Mucosa of stomach (tissue), 1 donor: ENCODE measurements around the gene FBXL19.

Experiments used
- H3K27me3 ChIP-seq: one replicate; pipeline ENCODE4 v1.7.0; 2013; ENCODE audit warnings: mild to moderate bottlenecking, low read length; ENCODE audit not compliant: control insufficient read depth, insufficient read depth
- H3K36me3 ChIP-seq: one replicate; pipeline ENCODE4 v1.7.0; 2013; ENCODE audit warnings: low read length; ENCODE audit not compliant: control insufficient read depth, insufficient read depth
- H3K4me1 ChIP-seq: one replicate; pipeline ENCODE4 v1.7.0; 2013; ENCODE audit warnings: mild to moderate bottlenecking, low read length; ENCODE audit not compliant: control insufficient read depth, insufficient read depth
- H3K4me3 ChIP-seq: one replicate; pipeline ENCODE4 v1.7.0; 2013; ENCODE audit warnings: low read length
- H3K9ac ChIP-seq: one replicate; pipeline ENCODE4 v1.7.0; 2013; ENCODE audit warnings: mild to moderate bottlenecking, low read length, moderate library complexity
- H3K9me3 ChIP-seq: one replicate; pipeline ENCODE4 v1.7.0; 2013; ENCODE audit warnings: mild to moderate bottlenecking, low read length, moderate library complexity; ENCODE audit not compliant: control insufficient read depth
- donor health status: Pancreatic carcinoma.

FBXL19 gene

GRCh38 chr16:30899794-30900193, 23.6 kb upstream of the FBXL19 start:
- Histone ChIP-seq H3K27me3 (no peaks in the 10 kb centered on the region), H3K4me3 (no peak overlapping the region), H3K9me3 (no peaks in the 10 kb centered on the region), H3K4me1 (peaks cover 38% of the 10 kb centered on the region), H3K36me3 (no peaks in the 10 kb centered on the region), H3K9ac (no peak overlapping the region)

- no peak overlapping the region for H3K9ac ChIP-seq
- H3K36me3 ChIP-seq, result no peaks in the 10 kb centered on the region
- peaks cover 30% of the 10 kb centered on the region for H3K4me1 ChIP-seq
- H3K9me3 ChIP-seq, result no peaks in the 10 kb centered on the region
- no peak overlapping the region for H3K4me3 ChIP-seq
- H3K27me3 ChIP-seq, result no peaks in the 10 kb centered on the region
Measured at GRCh38 chr16:30900588-30900987, 22.8 kb upstream of the FBXL19 start.

DNA sequence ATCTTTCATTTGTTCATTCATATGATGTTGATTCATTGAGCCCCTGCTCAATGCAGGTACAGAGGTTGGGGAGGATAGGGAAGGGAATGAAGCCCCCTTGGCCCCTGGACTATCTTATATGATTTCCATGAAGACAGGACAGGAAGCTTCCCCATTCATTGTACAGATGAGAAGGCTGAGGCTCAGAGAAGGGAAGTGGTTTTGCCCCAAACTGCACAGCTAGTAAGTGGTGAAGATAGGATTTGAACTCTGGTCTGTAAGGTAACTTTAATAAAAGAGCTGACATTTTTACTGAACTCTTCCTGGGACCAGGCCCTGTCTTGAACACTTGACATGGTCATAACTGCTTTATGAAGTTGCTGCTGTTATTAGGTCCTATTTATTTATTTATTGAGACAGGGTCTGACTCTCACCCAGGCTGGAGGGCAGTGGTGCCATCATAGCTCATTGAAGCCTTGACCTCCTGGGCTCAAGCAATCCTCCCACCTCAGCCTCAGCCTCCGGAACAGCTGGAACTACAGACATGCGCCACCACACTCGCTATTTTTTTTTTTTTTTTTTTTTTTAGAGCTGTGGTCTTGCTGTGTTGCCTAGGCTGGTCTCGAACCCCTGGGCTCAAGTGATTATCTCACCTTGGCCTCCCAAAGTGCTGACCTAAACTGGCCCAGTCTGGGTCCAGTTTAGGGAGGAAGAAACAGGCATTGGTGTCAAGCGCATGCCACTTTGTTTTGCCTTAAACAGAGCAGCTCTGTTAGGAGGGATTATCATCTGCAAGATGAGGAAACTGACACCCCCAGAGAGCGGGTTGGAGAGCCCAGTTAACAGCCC, 22.0 kb upstream of the FBXL19 start:
- Histone ChIP-seq H3K36me3 (no peaks in the 10 kb centered on the region), H3K9ac (peak overlapping the region; percentile 36), H3K4me1 (peaks cover 22% of the 10 kb centered on the region), H3K9me3 (no peaks in the 10 kb centered on the region), H3K4me3 (no peak overlapping the region), H3K27me3 (no peaks in the 10 kb centered on the region)

- H3K36me3 ChIP-seq, result no peaks in the 10 kb centered on the region
- no peaks in the 10 kb centered on the region for H3K27me3 ChIP-seq
- H3K4me1 ChIP-seq, result peaks cover 14% of the 10 kb centered on the region
- H3K9ac ChIP-seq, result peak overlapping the region; percentile 85
- H3K4me3 ChIP-seq, result peak overlapping the region; percentile 31
- H3K9me3 ChIP-seq, result no peaks in the 10 kb centered on the region
Measured at GRCh38 chr16:30902029-30902972, 21.1 kb upstream of the FBXL19 start.

GRCh38 chr16:30903002-30903401, 20.4 kb upstream of the FBXL19 start:
- Histone ChIP-seq H3K36me3 (no peaks in the 10 kb centered on the region), H3K4me1 (peaks cover 12% of the 10 kb centered on the region), H3K9me3 (no peaks in the 10 kb centered on the region), H3K4me3 (peak overlapping the region; percentile 31), H3K9ac (peak overlapping the region; percentile 85), H3K27me3 (no peaks in the 10 kb centered on the region)

DNA sequence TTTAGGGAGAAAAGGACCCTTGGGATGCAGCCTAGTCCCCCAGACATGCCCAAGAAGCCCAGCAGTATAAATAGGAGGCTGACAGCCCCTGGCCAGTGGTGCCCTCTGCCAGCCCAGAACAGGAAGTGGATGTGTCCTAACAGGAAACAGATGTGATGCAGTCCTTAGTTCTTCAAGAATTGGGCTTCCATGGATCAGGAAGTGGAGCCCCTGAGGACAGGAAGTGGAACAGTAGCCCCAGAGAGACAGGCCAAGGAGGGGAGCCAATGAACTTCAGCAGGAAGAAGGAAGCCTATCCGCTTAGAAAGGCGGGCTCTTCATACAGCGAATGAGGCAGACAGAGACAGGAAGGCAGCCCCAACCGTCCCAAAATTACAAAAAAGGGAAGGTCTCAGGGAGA, 19.8 kb upstream of the FBXL19 start:
- H3K36me3 ChIP-seq, result no peaks in the 10 kb centered on the region
- H3K4me1 ChIP-seq, result peaks cover 12% of the 10 kb centered on the region
- H3K9ac ChIP-seq, result no peak overlapping the region
- H3K4me3 ChIP-seq, result no peak overlapping the region
- no peaks in the 10 kb centered on the region for H3K9me3 ChIP-seq
- H3K27me3 ChIP-seq, result no peaks in the 10 kb centered on the region

DNA sequence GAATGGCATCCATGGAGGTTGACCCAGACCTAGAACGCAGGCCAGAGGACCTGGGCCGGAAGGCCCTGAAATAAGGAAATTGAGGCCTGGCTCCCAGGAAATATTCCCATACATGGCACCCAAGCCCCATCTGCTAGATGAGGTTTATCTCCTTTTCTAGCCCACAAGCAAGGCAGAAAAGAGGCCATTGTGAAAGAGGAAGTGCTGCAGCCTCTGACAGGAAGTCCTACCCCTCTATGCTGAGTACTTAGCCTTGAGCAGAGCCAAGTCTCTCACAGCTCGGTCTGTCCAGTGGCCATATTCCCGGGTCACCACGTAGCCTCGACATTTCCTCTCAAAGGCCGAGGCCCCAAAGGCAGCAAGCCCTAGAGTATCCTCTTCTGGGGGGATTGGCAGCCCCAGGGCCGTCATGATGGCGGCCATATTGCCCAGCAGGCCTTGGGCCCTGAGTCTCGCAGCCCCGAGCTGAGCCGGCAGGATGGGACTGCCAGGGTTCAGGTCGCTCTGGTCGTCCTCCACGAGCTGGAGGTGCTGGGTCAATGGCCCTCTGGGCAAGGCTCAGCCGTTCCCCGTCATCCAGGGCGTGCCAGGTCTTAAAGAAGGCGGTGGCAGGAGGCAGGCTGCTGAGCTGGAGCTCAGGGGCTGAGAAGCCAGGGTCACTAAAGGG, 19.1 kb upstream of the FBXL19 start:
- Histone ChIP-seq H3K9ac (no peak overlapping the region), H3K9me3 (no peaks in the 10 kb centered on the region), H3K4me3 (no peak overlapping the region), H3K4me1 (peaks cover 12% of the 10 kb centered on the region), H3K27me3 (no peaks in the 10 kb centered on the region), H3K36me3 (no peaks in the 10 kb centered on the region)

GRCh38 chr16:30907064-30907463, 16.3 kb upstream of the FBXL19 start:
- H3K9me3 ChIP-seq, result no peaks in the 10 kb centered on the region
- peaks cover 7% of the 10 kb centered on the region for H3K4me1 ChIP-seq
- no peaks in the 10 kb centered on the region for H3K27me3 ChIP-seq
- H3K9ac ChIP-seq, result no peak overlapping the region
- no peaks in the 10 kb centered on the region for H3K36me3 ChIP-seq
- no peak overlapping the region for H3K4me3 ChIP-seq

- no peaks in the 10 kb centered on the region for H3K4me1 ChIP-seq
- no peaks in the 10 kb centered on the region for H3K27me3 ChIP-seq
- no peak overlapping the region for H3K4me3 ChIP-seq
- no peak overlapping the region for H3K9ac ChIP-seq
- no peaks in the 10 kb centered on the region for H3K9me3 ChIP-seq
- no peaks in the 10 kb centered on the region for H3K36me3 ChIP-seq
Measured at GRCh38 chr16:30910427-30911029, 12.8 kb upstream of the FBXL19 start.

DNA sequence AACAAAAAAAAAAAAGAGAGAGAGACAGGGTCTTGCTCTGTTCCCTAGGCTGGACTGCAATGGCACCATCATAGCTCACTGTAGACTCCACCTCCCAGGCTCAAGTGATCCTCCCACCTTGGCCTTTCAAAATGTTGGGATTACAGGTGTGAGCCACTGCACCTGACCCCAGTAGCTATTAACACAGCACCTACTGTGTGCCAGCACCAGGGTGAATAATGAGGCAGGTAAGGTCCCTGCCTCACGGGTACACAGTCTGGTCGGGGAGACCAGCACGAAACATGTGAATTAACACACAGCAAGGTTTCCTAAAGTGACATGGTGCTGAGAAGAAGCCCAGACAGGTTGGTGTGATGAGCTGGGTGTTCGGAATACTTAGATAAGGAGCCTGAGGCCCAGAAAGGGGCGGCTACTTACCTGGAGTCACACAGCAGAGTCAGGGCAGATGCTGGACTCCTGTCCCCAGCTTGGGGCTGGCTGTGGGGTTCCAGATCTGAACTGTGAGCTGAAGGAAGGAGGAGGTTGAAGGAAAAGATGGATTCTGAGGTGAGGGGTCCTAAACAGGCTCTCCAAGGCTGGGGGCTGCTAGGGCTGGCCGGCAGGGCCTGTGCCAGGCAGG, 10.5 kb upstream of the FBXL19 start:
- no peaks in the 10 kb centered on the region for H3K9me3 ChIP-seq
- no peak overlapping the region for H3K4me3 ChIP-seq
- H3K9ac ChIP-seq, result no peak overlapping the region
- no peaks in the 10 kb centered on the region for H3K36me3 ChIP-seq
- no peaks in the 10 kb centered on the region for H3K27me3 ChIP-seq
- no peaks in the 10 kb centered on the region for H3K4me1 ChIP-seq

GRCh38 chr16:30914830-30915229, 8.5 kb upstream of the FBXL19 start:
- H3K36me3 ChIP-seq, result no peaks in the 10 kb centered on the region
- no peak overlapping the region for H3K4me3 ChIP-seq
- H3K4me1 ChIP-seq, result no peaks in the 10 kb centered on the region
- H3K9ac ChIP-seq, result no peak overlapping the region
- H3K27me3 ChIP-seq, result no peaks in the 10 kb centered on the region
- no peaks in the 10 kb centered on the region for H3K9me3 ChIP-seq
